Left lung (tissue), 10 donors: Measurements from ENCODE around the gene KHDC1. TPM values are rescaled to one million over a fixed set of nuclear protein-coding genes. Genes with fewer than 3 reads are reported as not detected.

Source experiments
- ATAC-seq: fragments of 200-7000 bp; cut with Tn5 transposase; one replicate; pipeline ENCODE4 v1.9.1; 2020; ENCODE audit warnings: moderate library complexity
- DNase-seq, 4 donors: peaks; one replicate each; pipeline ENCODE4 v3.0.0-alpha.2; 2013 to 2020
- H3K27ac ChIP-seq, 2 donors: fragments of 200-600 bp; sonication (generic) in 1 of 2; one replicate each; pipeline versions ENCODE4 v1.5.0 to v1.8.0; 2020 to 2021
- H3K27me3 ChIP-seq, 2 donors: fragments of 200-600 bp; sonication (generic) in 1 of 2; one replicate each; pipeline versions ENCODE4 v1.5.0 to v1.8.0; 2020 to 2021
- H3K36me3 ChIP-seq, 2 donors: fragments of 200-600 bp; sonication (generic) in 1 of 2; one replicate each; pipeline versions ENCODE4 v1.5.0 to v1.8.0; 2020 to 2021
- H3K4me1 ChIP-seq, 2 donors: fragments of 200-600 bp; one replicate each; pipeline ENCODE4 v1.8.0; 2021
- H3K4me3 ChIP-seq, 2 donors: fragments of 200-600 bp; sonication (generic) in 1 of 2; one replicate each; pipeline versions ENCODE4 v1.5.0 to v1.8.0; 2020 to 2021; ENCODE audit warnings: mild to moderate bottlenecking in 1 of 2
- H3K9me3 ChIP-seq, 2 donors: fragments of 200-600 bp; sonication (generic) in 1 of 2; one replicate each; pipeline versions ENCODE4 v1.5.0 to v1.8.0; 2020 to 2021
- CTCF ChIP-seq, 2 donors: fragments of 200-600 bp; sonication (generic) in 1 of 2; IDR thresholded peaks; one replicate each; pipeline versions ENCODE4 v1.5.0 to v1.8.0; 2021; ENCODE audit warnings: antibody characterized with exemption in 2 of 2
- intact Hi-C, 2 donors: fragments of 100-400 bp; cut with DNase I; formaldehyde crosslinking; loops; one replicate each; pipeline versions ENCODE4 v1.11.2 to v1.14.2; 2022
- polyA plus RNA-seq, 6 donors: library from polyadenylated mRNA; unstranded; fragments of 120-200 nt; gene quantifications; one replicate each; pipeline ENCODE4 v1.2.1, GENCODE V29; 2013; ENCODE audit not compliant: insufficient read length in 6 of 6
- total RNA-seq, 2 donors: library from RNA; stranded (reverse); fragmentation: NEBNext Ultra II Directional; extraction: Animal tissue kit (Norgen Biotek cat#: 25700); gene quantifications; one replicate each; pipeline ENCODE4 v1.2.1, GENCODE V29; 2021
- donor health status: DM: no; HTN: yes; CAD: no.
- donor health status: DM: no; HTN: no; CAD: no.

The KHDC1 gene
- total and polyA plus RNA-seq, 8 donors: 1.9 to 13.5 (median 12.0) TPM

- H3K9me3 ChIP-seq: no peaks in the 10 kb centered on the region
- no peaks in the 10 kb centered on the region for H3K36me3 ChIP-seq
- intact Hi-C loops: no loop called here
- H3K4me1 ChIP-seq: no peaks in the 10 kb centered on the region
- H3K27me3 ChIP-seq: no peaks in the 10 kb centered on the region
- no peak for TF ChIP-seq CTCF (IDR thresholded peaks at IDR 0.05)
- no peak overlapping the region for H3K27ac ChIP-seq
- DNase-seq (no peak), ATAC-seq (no peak)
- no peak overlapping the region for H3K4me3 ChIP-seq
Measured at GRCh38 chr6:73209117-73209516, 53.9 kb downstream of the KHDC1 start.

- Histone ChIP-seq H3K4me1 (no peaks in the 10 kb centered on the region), H3K27me3 (no peaks in the 10 kb centered on the region), H3K27ac (no peak overlapping the region), H3K36me3 (no peaks in the 10 kb centered on the region), H3K4me3 (no peak overlapping the region), H3K9me3 (no peaks in the 10 kb centered on the region)
- TF ChIP-seq CTCF (IDR thresholded peaks at IDR 0.05): no peak
- intact Hi-C loops: no loop called here
- no peak for ATAC-seq
- no peak for DNase-seq
Measured at GRCh38 chr6:73207221-73207837, 55.7 kb downstream of the KHDC1 start.

GRCh38 chr6:73204252-73204651 lies 58.7 kb downstream of the KHDC1 start:
- no peak for TF ChIP-seq CTCF (IDR thresholded peaks at IDR 0.05)
- intact Hi-C loops: no loop called here
- no peaks in the 10 kb centered on the region for H3K36me3 ChIP-seq
- H3K27ac ChIP-seq: no peak overlapping the region
- no peak for DNase-seq
- H3K9me3 ChIP-seq: no peaks in the 10 kb centered on the region
- H3K4me3 ChIP-seq: no peak overlapping the region
- no peaks in the 10 kb centered on the region for H3K4me1 ChIP-seq
- no peak for ATAC-seq
- H3K27me3 ChIP-seq: no peaks in the 10 kb centered on the region

- ATAC-seq: no peak
- Histone ChIP-seq H3K4me1 (no peaks in the 10 kb centered on the region), H3K9me3 (no peaks in the 10 kb centered on the region), H3K27me3 (no peaks in the 10 kb centered on the region), H3K36me3 (no peaks in the 10 kb centered on the region), H3K4me3 (no peak overlapping the region), H3K27ac (no peak overlapping the region)
- no peak for DNase-seq
- intact Hi-C loops: no loop called here
- no peak for TF ChIP-seq CTCF (IDR thresholded peaks at IDR 0.05)
Measured at GRCh38 chr6:73203098-73203497, 59.9 kb downstream of the KHDC1 start.

GRCh38 chr6:73200735-73201134 lies 62.3 kb downstream of the KHDC1 start:
- Histone ChIP-seq H3K4me1 (no peaks in the 10 kb centered on the region), H3K27ac (no peak overlapping the region), H3K4me3 (no peak overlapping the region), H3K36me3 (no peaks in the 10 kb centered on the region), H3K27me3 (no peaks in the 10 kb centered on the region), H3K9me3 (no peaks in the 10 kb centered on the region)
- intact Hi-C loops: no loop called here
- TF ChIP-seq CTCF (IDR thresholded peaks at IDR 0.05): no peak
- DNase-seq (no peak), ATAC-seq (no peak)
